H9 (cell line): ENCODE data around the gene LYRM1. TPM values are rescaled to one million over a fixed set of nuclear protein-coding genes. Genes with fewer than 3 reads are reported as not detected.
A peak's percentile ranks its signal among the peaks of the same experiment; 100 is the strongest.

ENCODE experiments used
- DNase-seq: peaks from one replicate; pipeline ENCODE4 v3.0.0-alpha.2; 2017
- H2AFZ ChIP-seq: one replicate; pipeline ENCODE4 v1.6.1; 2013; ENCODE audit warnings: mild to moderate bottlenecking, low read length, control low read depth, moderate library complexity
- H2AK5ac ChIP-seq: 2 replicates; pipeline ENCODE4 v1.6.1; 2013; ENCODE audit warnings: low read length, control low read depth, mixed read lengths; ENCODE audit not compliant: insufficient read length
- H2BK120ac ChIP-seq: one replicate; pipeline ENCODE4 v1.6.1; 2013; ENCODE audit warnings: low read depth, mild to moderate bottlenecking, low read length, control low read depth, inconsistent platforms; ENCODE audit not compliant: poor library complexity, severe bottlenecking
- H2BK12ac ChIP-seq: 2 replicates; pipeline ENCODE4 v1.6.1; 2013; ENCODE audit warnings: low read length, control low read depth, mixed read lengths, low read depth; ENCODE audit not compliant: insufficient read length
- H2BK15ac ChIP-seq: 2 replicates; pipeline ENCODE4 v1.6.1; 2013; ENCODE audit warnings: low read depth, low read length, control low read depth
- H2BK20ac ChIP-seq: one replicate; pipeline ENCODE4 v1.6.1; 2013; ENCODE audit warnings: low read depth, mild to moderate bottlenecking, low read length, control low read depth, inconsistent platforms; ENCODE audit not compliant: poor library complexity, severe bottlenecking
- H2BK5ac ChIP-seq: 2 replicates; pipeline ENCODE4 v1.6.1; 2013; ENCODE audit warnings: low read length, control low read depth, mixed read lengths; ENCODE audit not compliant: insufficient read length
- H3K14ac ChIP-seq: 2 replicates; pipeline ENCODE4 v1.6.1; 2013; ENCODE audit warnings: low read length, control low read depth; ENCODE audit not compliant: insufficient read depth
- H3K18ac ChIP-seq: 2 replicates; pipeline ENCODE4 v1.6.1; 2013; ENCODE audit warnings: low read depth, mild to moderate bottlenecking, mixed read lengths, low read length, control low read depth; ENCODE audit not compliant: insufficient read length
- H3K23ac ChIP-seq: 2 replicates; pipeline ENCODE4 v1.6.1; 2013; ENCODE audit warnings: low read length, control low read depth, mixed read lengths, low read depth; ENCODE audit not compliant: insufficient read length
- H3K23me2 ChIP-seq: 2 replicates; pipeline ENCODE4 v1.6.1; 2013; ENCODE audit warnings: low read depth, mild to moderate bottlenecking, mixed read lengths, low read length, control low read depth; ENCODE audit not compliant: insufficient read length, poor library complexity, severe bottlenecking
- H3K27ac ChIP-seq: 2 replicates; pipeline ENCODE4 v1.5.1; 2013; ENCODE audit warnings: low read length, control low read depth, mixed read lengths, low read depth; ENCODE audit not compliant: insufficient read length
- H3K27me3 ChIP-seq: 2 replicates; pipeline ENCODE4 v1.6.1; 2013; ENCODE audit warnings: low read length, control low read depth, inconsistent platforms; ENCODE audit not compliant: insufficient read depth
- H3K4ac ChIP-seq: 2 replicates; pipeline ENCODE4 v1.6.1; 2013; ENCODE audit warnings: low read depth, mild to moderate bottlenecking, control low read depth, inconsistent platforms, low read length, moderate library complexity
- H3K4me1 ChIP-seq: 2 replicates; pipeline ENCODE4 v1.6.1; 2013; ENCODE audit warnings: low read length, control low read depth, inconsistent platforms; ENCODE audit not compliant: insufficient read depth
- H3K4me2 ChIP-seq: 2 replicates; pipeline ENCODE4 v1.6.1; 2013; ENCODE audit warnings: low read length, control low read depth, mixed read lengths; ENCODE audit not compliant: insufficient read length, insufficient read depth
- H3K56ac ChIP-seq: 2 replicates; pipeline ENCODE4 v1.6.1; 2013; ENCODE audit warnings: low read depth, mild to moderate bottlenecking, mixed read lengths, low read length, control low read depth; ENCODE audit not compliant: insufficient read length
- H3K79me1 ChIP-seq: 2 replicates; pipeline ENCODE4 v1.6.1; 2013; ENCODE audit warnings: low read depth, mild to moderate bottlenecking, moderate library complexity, low read length, control low read depth, inconsistent platforms; ENCODE audit not compliant: insufficient read depth, poor library complexity, severe bottlenecking
- H3K79me2 ChIP-seq: 2 replicates; pipeline ENCODE4 v1.6.1; 2013; ENCODE audit warnings: low read length, control low read depth, inconsistent platforms; ENCODE audit not compliant: insufficient read depth
- H3K9ac ChIP-seq: 2 replicates; pipeline ENCODE4 v1.6.1; 2013; ENCODE audit warnings: low read length, control low read depth, mixed read lengths; ENCODE audit not compliant: insufficient read length; ENCODE audit errors: extremely low read depth
- H3K9me3 ChIP-seq: one replicate; pipeline ENCODE4 v1.6.1; 2013; ENCODE audit warnings: low read depth, low read length, inconsistent platforms; ENCODE audit not compliant: control insufficient read depth
- H3T11ph ChIP-seq: one replicate; pipeline ENCODE4 v1.6.1; 2013; ENCODE audit warnings: mild to moderate bottlenecking, low read length, control low read depth, inconsistent platforms
- H4K20me1 ChIP-seq: one replicate; pipeline ENCODE4 v1.6.1; 2013; ENCODE audit not compliant: control insufficient read depth, insufficient read length, insufficient read depth
- H4K5ac ChIP-seq: 2 replicates; pipeline ENCODE4 v1.6.1; 2013; ENCODE audit warnings: low read depth, mild to moderate bottlenecking, mixed read lengths, low read length, control low read depth; ENCODE audit not compliant: insufficient read length
- H4K8ac ChIP-seq: replicated peaks from 2 replicates; pipeline ENCODE4 v1.6.1; 2013; ENCODE audit warnings: low read length, control low read depth, mixed read lengths, low read depth; ENCODE audit not compliant: insufficient read length
- H4K91ac ChIP-seq: 2 replicates; pipeline ENCODE4 v1.6.1; 2013; ENCODE audit warnings: low read depth, mild to moderate bottlenecking, moderate library complexity, mixed read lengths, low read length, control low read depth; ENCODE audit not compliant: insufficient read length
- H3K27ac Mint-ChIP-seq, 3 experiments: 2 replicates in 2 of 3; 3 replicates in 1 of 3; pipeline ENCODE4 v1.8.0; 2020 to 2021; ENCODE audit warnings: mixed read lengths in 3 of 3, mild to moderate bottlenecking in 1 of 3, moderate library complexity in 1 of 3
- H3K27me3 Mint-ChIP-seq: 2 replicates; pipeline ENCODE4 v1.8.0; 2021; ENCODE audit warnings: low read depth, mild to moderate bottlenecking, moderate library complexity, mixed read lengths
- H3K36me3 Mint-ChIP-seq, 3 experiments: 2 replicates in 2 of 3; 3 replicates in 1 of 3; pipeline ENCODE4 v1.8.0; 2020 to 2021; ENCODE audit warnings: low read depth in 3 of 3, mixed read lengths in 3 of 3; ENCODE audit not compliant: insufficient read depth in 1 of 3
- H3K4me1 Mint-ChIP-seq, 2 experiments: 2 replicates each; pipeline ENCODE4 v1.8.0; 2020; ENCODE audit warnings: mixed read lengths in 2 of 2
- H3K4me3 Mint-ChIP-seq, 2 experiments: 2 replicates in 1 of 2; 3 replicates in 1 of 2; pipeline ENCODE4 v1.8.0; 2020 to 2021; ENCODE audit warnings: mild to moderate bottlenecking in 2 of 2, mixed read lengths in 2 of 2, moderate library complexity in 1 of 2
- H3K9me3 Mint-ChIP-seq, 2 experiments: 2 replicates in 1 of 2; 3 replicates in 1 of 2; pipeline ENCODE4 v1.8.0; 2020; ENCODE audit warnings: mild to moderate bottlenecking in 2 of 2, mixed read lengths in 2 of 2, moderate library complexity in 1 of 2
- CTCF ChIP-seq: fragments of 200-600 bp; sonication (generic); conservative IDR thresholded peaks from 3 replicates; pipeline ENCODE4 v1.8.0; 2021; ENCODE audit warnings: antibody characterized with exemption, mild to moderate bottlenecking
- WGBS: extraction: QIAGEN DNeasy Blood & Tissue Kit; methylation state at CpG from one replicate; pipeline ENCODE4 v1.1.7; 2013; ENCODE audit warnings: missing lambda C conversion rate, low lambda C conversion rate, mixed read lengths; ENCODE audit not compliant: insufficient read length; ENCODE audit errors: extremely low coverage; 5-methylcytosine and 5-hydroxymethylcytosine counted together
- total RNA-seq: library from RNA; stranded (reverse); gene quantifications from 2 replicates; pipeline ENCODE4 v1.2.1, GENCODE V29; 2021

LYRM1 gene
- total RNA-seq, 1 experiment from 2014 or later, result 9.6 TPM

- Histone ChIP-seq H4K20me1 (no peaks in the 10 kb centered on the region), H3K79me1 (peaks cover 5% of the 10 kb centered on the region), H3K27ac (no peak overlapping the region), H3K9ac (no peak overlapping the region), H3K14ac (no peak overlapping the region), H3K18ac (no peak overlapping the region), H2BK15ac (no peak overlapping the region), H4K91ac (no peak overlapping the region), H2AFZ (no peak overlapping the region), H2BK120ac (no peak overlapping the region), H3K27me3 (no peaks in the 10 kb centered on the region), H3T11ph (no peak overlapping the region), H2BK12ac (no peak overlapping the region), H4K8ac (no peak overlapping the region), H3K56ac (no peak overlapping the region), H3K4me2 (peak overlapping the region; percentile 79), H3K79me2 (peaks cover 11% of the 10 kb centered on the region; the same call in 1 of the 2 replicates), H2AK5ac (no peak overlapping the region), H3K4me1 (no peaks in the 10 kb centered on the region), H3K23ac (no peak overlapping the region), H3K23me2 (peaks cover 14% of the 10 kb centered on the region), H2BK5ac (no peak overlapping the region), H4K5ac (no peak overlapping the region), H2BK20ac (no peak overlapping the region), H3K4ac (no peak overlapping the region), H3K9me3 (no peaks in the 10 kb centered on the region)
- H3K4me3 Mint-ChIP-seq, result peak overlapping the region; percentile 75 to 96
- no peak overlapping the region for H3K27ac Mint-ChIP-seq
- DNase-seq, result no peak
- H3K36me3 Mint-ChIP-seq, result peaks cover 0 to 14% (median 11%) of the 10 kb centered on the region in 3 experiments; a peak in 6 of 7 replicates
- no CpG with 5 or more reads among the region's 6 CpGs for WGBS
- H3K9me3 Mint-ChIP-seq, result no peaks in the 10 kb centered on the region; a peak in 1 of 5 replicates
- peaks cover 51 to 55% of the 10 kb centered on the region in 2 experiments for H3K4me1 Mint-ChIP-seq
- no peaks in the 10 kb centered on the region for H3K27me3 Mint-ChIP-seq
- TF ChIP-seq CTCF, result no peak
Observed at GRCh38 chr16:20902426-20902825, 1.9 kb downstream of the LYRM1 start.
